Nephron (organoid): ENCODE results near the gene HS6ST2.

Experiments used
- H3K27ac Mint-ChIP-seq, 3 experiments: 2 replicates each; pipeline ENCODE4 v1.8.0; 2020; ENCODE audit warnings: mixed read lengths in 3 of 3, mild to moderate bottlenecking in 2 of 3, moderate library complexity in 1 of 3
- H3K27me3 Mint-ChIP-seq: 2 replicates; pipeline ENCODE4 v1.8.0; 2021; ENCODE audit warnings: low read depth, mild to moderate bottlenecking, moderate library complexity, mixed read lengths
- H3K36me3 Mint-ChIP-seq: 2 replicates; pipeline ENCODE4 v1.8.0; 2020; ENCODE audit warnings: low read depth, mixed read lengths
- H3K4me1 Mint-ChIP-seq: 2 replicates; pipeline ENCODE4 v1.8.0; 2020; ENCODE audit warnings: mixed read lengths
- H3K4me3 Mint-ChIP-seq, 3 experiments: 2 replicates each; pipeline ENCODE4 v1.8.0; 2020; ENCODE audit warnings: mild to moderate bottlenecking in 3 of 3, mixed read lengths in 3 of 3, moderate library complexity in 2 of 3
- H3K9me3 Mint-ChIP-seq: 2 replicates; pipeline ENCODE4 v1.8.0; 2020; ENCODE audit warnings: mixed read lengths
- CTCF ChIP-seq, 3 experiments: fragments of 200-600 bp; sonication (generic); IDR thresholded peaks; one replicate each; pipeline ENCODE4 v1.5.0; 2021; ENCODE audit warnings: antibody characterized with exemption in 3 of 3; ENCODE audit not compliant: unreplicated experiment in 3 of 3

HS6ST2 gene

GRCh38 chrX:132831336-132831973 lies 127.0 kb downstream of the HS6ST2 start:
- peak overlapping the region; percentile 84 to 90 (median 89) for H3K27ac Mint-ChIP-seq
- no peak for TF ChIP-seq CTCF (IDR thresholded peaks at IDR 0.05; ENCODE audit: unreplicated experiment in 3 of 3)
- no peaks in the 10 kb centered on the region for H3K9me3 Mint-ChIP-seq
- H3K4me3 Mint-ChIP-seq = peak overlapping the region in 1 of 3 experiments; percentile 20
- peaks cover 69% of the 10 kb centered on the region for H3K4me1 Mint-ChIP-seq
- no peaks in the 10 kb centered on the region for H3K27me3 Mint-ChIP-seq
- no peaks in the 10 kb centered on the region for H3K36me3 Mint-ChIP-seq

GRCh38 chrX:132822634-132823012 lies 135.8 kb downstream of the HS6ST2 start:
- Mint-ChIP-seq H3K9me3 (no peaks in the 10 kb centered on the region), H3K4me3 (no peak overlapping the region), H3K27me3 (no peaks in the 10 kb centered on the region), H3K27ac (peak overlapping the region; percentile 90 to 98 (median 93)), H3K4me1 (peaks cover 66% of the 10 kb centered on the region), H3K36me3 (no peaks in the 10 kb centered on the region)
- no peak for TF ChIP-seq CTCF (IDR thresholded peaks at IDR 0.05; ENCODE audit: unreplicated experiment in 3 of 3)

- Mint-ChIP-seq H3K27me3 (no peaks in the 10 kb centered on the region), H3K4me1 (peaks cover 65% of the 10 kb centered on the region), H3K4me3 (no peak overlapping the region), H3K36me3 (no peaks in the 10 kb centered on the region), H3K9me3 (no peaks in the 10 kb centered on the region), H3K27ac (peak overlapping the region; percentile 90 to 98 (median 93))
- TF ChIP-seq CTCF (IDR thresholded peaks at IDR 0.05; ENCODE audit: unreplicated experiment in 3 of 3) = no peak
These were observed 136.3 kb downstream of the HS6ST2 start for GRCh38 chrX:132821974-132822633.

GRCh38 chrX:132820675-132821074 lies 137.8 kb downstream of the HS6ST2 start:
- H3K27ac Mint-ChIP-seq = peak overlapping the region; percentile 14 to 80 (median 59)
- H3K36me3 Mint-ChIP-seq = no peaks in the 10 kb centered on the region
- TF ChIP-seq CTCF (IDR thresholded peaks at IDR 0.05; ENCODE audit: unreplicated experiment in 3 of 3) = no peak
- no peak overlapping the region for H3K4me3 Mint-ChIP-seq
- peaks cover 73% of the 10 kb centered on the region for H3K4me1 Mint-ChIP-seq
- H3K9me3 Mint-ChIP-seq = no peaks in the 10 kb centered on the region
- H3K27me3 Mint-ChIP-seq = no peaks in the 10 kb centered on the region

GRCh38 chrX:132819711-132820264 lies 138.6 kb downstream of the HS6ST2 start:
- TF ChIP-seq CTCF (IDR thresholded peaks at IDR 0.05; ENCODE audit: unreplicated experiment in 3 of 3) = no peak
- H3K27ac Mint-ChIP-seq = peak overlapping the region; percentile 40 to 80 (median 59)
- H3K4me3 Mint-ChIP-seq = no peak overlapping the region
- no peaks in the 10 kb centered on the region for H3K9me3 Mint-ChIP-seq
- H3K27me3 Mint-ChIP-seq = no peaks in the 10 kb centered on the region
- no peaks in the 10 kb centered on the region for H3K36me3 Mint-ChIP-seq
- H3K4me1 Mint-ChIP-seq = peaks cover 72% of the 10 kb centered on the region
